Islet precursor cell (in vitro differentiated cells): Measurements from ENCODE around the gene SLC6A16.

ENCODE experiments used
- DNase-seq: peaks from one replicate; pipeline ENCODE4 v3.0.0-alpha.2; 2018

The SLC6A16 gene

DNA sequence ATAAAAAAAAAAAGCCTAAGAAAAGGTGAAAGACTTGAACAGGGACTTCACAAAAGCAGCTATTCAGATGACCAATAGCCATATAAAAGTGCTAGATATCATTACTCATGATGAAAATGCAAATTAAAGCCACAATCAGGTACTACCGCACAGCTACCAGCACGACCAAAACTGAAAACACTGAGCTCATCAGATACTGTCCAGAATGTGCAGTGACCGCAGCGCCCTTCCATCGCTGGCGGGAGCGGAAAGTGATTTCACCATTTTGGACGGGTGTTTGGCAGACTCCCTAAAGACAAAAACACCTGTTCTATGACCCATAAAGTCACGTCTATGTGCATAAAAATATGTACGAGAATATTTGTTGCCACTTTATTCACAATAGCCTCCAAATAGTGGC is 60.7 kb downstream of the SLC6A16 start:
- no peak for DNase-seq

DNA sequence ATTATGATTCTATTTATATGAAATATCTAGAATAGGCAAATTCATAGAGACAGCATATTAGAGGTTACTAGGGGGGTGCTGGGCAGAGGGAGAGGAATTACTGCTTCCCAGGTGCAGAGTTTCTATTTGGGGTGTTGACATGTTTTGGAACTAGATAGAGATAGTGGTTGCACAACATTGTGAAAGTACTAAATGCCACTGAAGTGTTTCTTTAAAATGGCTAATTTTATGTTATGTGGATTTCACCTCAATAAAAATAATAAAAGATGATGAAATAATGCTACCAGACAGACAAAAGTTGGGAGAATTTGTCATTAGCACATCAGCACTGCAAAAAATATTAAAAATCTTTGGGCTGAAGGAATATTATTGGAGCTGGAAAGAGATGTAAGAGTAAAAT is 63.4 kb downstream of the SLC6A16 start:
- DNase-seq, result no peak

DNA sequence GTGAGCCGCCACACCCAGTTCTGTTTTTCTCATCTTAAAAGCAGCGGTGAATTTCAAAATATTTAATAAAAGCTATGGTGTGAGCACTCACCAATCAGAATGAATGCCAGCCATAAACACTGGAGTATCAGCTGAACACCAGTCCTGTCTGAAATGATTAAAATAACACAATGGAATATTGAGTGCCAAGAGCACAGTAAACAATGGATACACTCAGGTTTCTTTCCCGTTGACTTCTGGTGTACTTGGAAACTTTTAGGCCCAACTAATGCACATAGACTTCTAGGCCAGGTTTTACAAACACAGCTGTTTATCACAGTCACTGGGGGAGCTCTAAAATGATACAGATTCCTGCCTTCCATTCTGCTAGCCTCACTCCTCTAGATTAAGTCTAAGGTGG is 68.3 kb downstream of the SLC6A16 start:
- DNase-seq, result no peak

GRCh38 chr19:49255674-49256073 is 69.3 kb downstream of the SLC6A16 start:
- DNase-seq, result no peak

GRCh38 chr19:49249933-49250332 is 75.1 kb downstream of the SLC6A16 start:
- DNase-seq, result no peak

- no peak for DNase-seq
These were observed 77.3 kb downstream of the SLC6A16 start for GRCh38 chr19:49247676-49248075.

DNA sequence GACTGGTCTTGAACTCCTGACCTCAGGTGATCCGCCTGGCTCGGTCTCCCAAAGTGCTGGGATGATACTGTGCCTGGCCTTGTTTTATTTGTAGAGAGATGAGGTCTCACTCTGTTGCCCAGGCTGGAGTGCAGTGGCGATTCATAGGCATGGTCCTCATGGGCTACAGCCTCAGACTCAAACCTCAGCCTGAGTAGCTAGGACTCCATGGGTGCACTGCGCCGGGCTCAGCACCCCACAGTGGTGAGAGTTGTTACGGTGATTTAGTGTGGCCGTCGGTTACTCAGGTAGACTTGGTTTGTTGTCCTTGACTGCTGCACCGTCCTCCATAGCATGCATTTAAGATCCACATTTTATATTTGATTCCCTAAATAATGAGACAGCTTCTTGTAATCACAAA is 80.7 kb downstream of the SLC6A16 start:
- DNase-seq, result peak; percentile 38

DNA sequence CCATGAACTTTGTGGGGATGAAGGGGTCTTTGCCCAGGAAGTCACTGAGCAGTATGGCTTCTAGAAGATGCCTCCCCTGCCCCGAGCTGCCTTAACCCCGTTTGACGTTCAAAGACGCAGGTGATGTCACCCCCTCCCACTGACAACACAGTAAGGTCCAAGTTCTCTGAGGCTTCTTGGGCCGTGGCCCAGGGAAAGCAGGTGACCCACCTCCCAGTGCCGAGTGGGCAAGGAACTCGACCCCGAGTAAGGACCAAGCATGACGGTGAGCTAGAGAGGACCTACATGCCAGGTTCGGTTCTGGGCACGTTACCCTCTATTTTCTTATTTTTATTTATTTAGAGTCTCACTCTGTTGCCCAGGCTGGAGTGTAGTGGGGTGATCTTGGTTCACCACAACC is 81.3 kb downstream of the SLC6A16 start:
- peak; percentile 37 for DNase-seq

DNA sequence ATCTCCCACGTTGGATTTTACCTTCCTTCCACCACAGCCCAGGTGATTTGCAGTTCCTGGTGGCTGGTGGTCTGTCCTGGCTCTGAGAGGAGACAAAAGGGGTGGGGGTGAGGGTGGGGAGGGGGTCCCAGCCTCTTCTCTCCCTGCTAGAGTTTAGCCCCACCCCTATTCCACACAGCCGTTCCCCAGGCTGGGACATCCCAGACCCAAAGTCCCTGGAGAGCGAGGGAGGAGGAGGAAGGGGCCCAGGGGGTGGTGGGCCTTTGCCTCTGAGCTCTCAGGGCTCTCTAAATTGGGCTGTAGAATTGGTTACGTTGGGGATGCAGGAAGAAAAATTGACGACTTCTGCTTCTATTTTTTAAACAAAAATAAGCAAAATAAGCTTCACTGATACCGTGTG is 81.9 kb downstream of the SLC6A16 start:
- no peak for DNase-seq

DNA sequence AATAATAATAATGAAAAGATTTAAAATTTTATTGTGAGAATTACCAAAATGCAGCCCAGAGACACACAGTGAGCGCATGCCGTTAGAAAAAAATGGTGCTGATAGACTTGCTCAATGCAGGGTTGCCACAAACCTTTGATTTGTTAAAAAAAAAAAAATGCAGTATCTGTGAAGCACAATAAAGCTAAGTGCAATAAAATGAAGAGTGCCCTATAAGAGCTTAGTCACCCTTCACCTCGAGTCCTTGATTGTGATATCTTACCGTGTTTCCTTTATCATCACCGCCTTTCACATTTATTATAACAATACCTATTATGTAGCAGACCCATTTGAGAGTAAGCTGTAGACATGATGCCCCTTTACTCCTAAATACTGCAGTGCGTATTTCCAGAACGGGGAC is 83.2 kb downstream of the SLC6A16 start:
- DNase-seq, result no peak
